Upper lobe of left lung (tissue), 6 donors: Measurements from ENCODE around the gene FBRSL1. TPM values are rescaled to one million over a fixed set of nuclear protein-coding genes. Genes with fewer than 3 reads are reported as not detected.

Experiments
- ATAC-seq, 2 donors: fragments of 200-7000 bp; cut with Tn5 transposase; one replicate each; pipeline ENCODE4 v1.9.1; 2022; ENCODE audit warnings: mild to moderate bottlenecking in 2 of 2, moderate library complexity in 2 of 2; ENCODE audit not compliant: low FRiP score in 2 of 2
- DNase-seq, 2 donors: peaks; one replicate each; pipeline ENCODE4 v3.0.0-alpha.2; 2019 to 2020
- H3K27ac ChIP-seq, 4 donors: fragments of 200-600 bp; sonication (generic); one replicate each; pipeline ENCODE4 v1.5.1; 2016 to 2019
- H3K27me3 ChIP-seq, 4 donors: fragments of 200-600 bp; sonication (generic); one replicate each; pipeline ENCODE4 v1.5.1; 2017 to 2019
- H3K36me3 ChIP-seq, 4 donors: fragments of 200-600 bp; sonication (generic); one replicate each; pipeline ENCODE4 v1.5.1; 2016 to 2019
- H3K4me1 ChIP-seq, 4 donors: fragments of 200-600 bp; sonication (generic); one replicate each; pipeline ENCODE4 v1.5.1; 2018 to 2019
- H3K4me3 ChIP-seq, 4 donors: fragments of 200-600 bp; sonication (generic); one replicate each; pipeline ENCODE4 v1.5.1; 2017 to 2019; ENCODE audit warnings: mild to moderate bottlenecking in 2 of 4, moderate library complexity in 1 of 4
- H3K9me3 ChIP-seq, 4 donors: fragments of 200-600 bp; sonication (generic); one replicate each; pipeline ENCODE4 v1.5.1; 2018 to 2019
- EP300 ChIP-seq, 4 donors: sonication (generic); formaldehyde crosslinking; IDR thresholded peaks; one replicate each; pipeline ENCODE4 v1.5.1; 2017; ENCODE audit warnings: antibody characterized with exemption in 4 of 4, control low read depth in 2 of 4
- POLR2A ChIP-seq, 4 donors: fragments of 450-650 bp; IDR thresholded peaks; one replicate each; pipeline ENCODE4 v1.5.1; 2016 to 2017; ENCODE audit warnings: antibody characterized with exemption in 4 of 4, mild to moderate bottlenecking in 2 of 4
- POLR2AphosphoS5 ChIP-seq, 2 donors: sonication (generic); formaldehyde crosslinking; IDR thresholded peaks; one replicate each; pipeline ENCODE4 v1.5.1; 2017; ENCODE audit warnings: antibody characterized with exemption in 2 of 2
- WGBS, 2 donors: methylation state at CpG; one replicate each; pipeline ENCODE4 v1.1.5; 2017 to 2018; 5-methylcytosine and 5-hydroxymethylcytosine counted together
- total RNA-seq, 6 donors: library from RNA; depleted of rRNA in 4 of 6; stranded (reverse); fragments of >200 nt in 4 of 6; gene quantifications; one replicate each; pipeline versions ENCODE4 v1.1.0 to v1.2.1, GENCODE V29; 2016 to 2021
- TF ChIP-seq, protein P1 (sequence below), 6 experiments: fragments of 450-650 bp in 4 of 6; fragments of 200-600 bp in 2 of 6; sonication (generic) in 2 of 6; IDR thresholded peaks; one replicate each; pipeline ENCODE4 v1.5.1; 2016 to 2019; ENCODE audit warnings: antibody characterized with exemption in 6 of 6
- donor health status: DM: no; HTN: no; CAD: no; lungs with moderate emphysema.
- donor health status: DM: no; HTN: yes; CAD: no; lungs with severe emphysema.

FBRSL1 gene
- total RNA-seq, 6 donors from 2014 or later = 16.0 to 53.0 (median 44.1) TPM

- ATAC-seq (peak; percentile 2 to 30), DNase-seq (peak; percentile 69 to 78)
- 55 to 76% methylated on average over 10 to 17 of the region's 27 CpGs for WGBS, 2 donors
- no peak overlapping the region for H3K4me3 ChIP-seq
- TF ChIP-seq, protein P1, sequence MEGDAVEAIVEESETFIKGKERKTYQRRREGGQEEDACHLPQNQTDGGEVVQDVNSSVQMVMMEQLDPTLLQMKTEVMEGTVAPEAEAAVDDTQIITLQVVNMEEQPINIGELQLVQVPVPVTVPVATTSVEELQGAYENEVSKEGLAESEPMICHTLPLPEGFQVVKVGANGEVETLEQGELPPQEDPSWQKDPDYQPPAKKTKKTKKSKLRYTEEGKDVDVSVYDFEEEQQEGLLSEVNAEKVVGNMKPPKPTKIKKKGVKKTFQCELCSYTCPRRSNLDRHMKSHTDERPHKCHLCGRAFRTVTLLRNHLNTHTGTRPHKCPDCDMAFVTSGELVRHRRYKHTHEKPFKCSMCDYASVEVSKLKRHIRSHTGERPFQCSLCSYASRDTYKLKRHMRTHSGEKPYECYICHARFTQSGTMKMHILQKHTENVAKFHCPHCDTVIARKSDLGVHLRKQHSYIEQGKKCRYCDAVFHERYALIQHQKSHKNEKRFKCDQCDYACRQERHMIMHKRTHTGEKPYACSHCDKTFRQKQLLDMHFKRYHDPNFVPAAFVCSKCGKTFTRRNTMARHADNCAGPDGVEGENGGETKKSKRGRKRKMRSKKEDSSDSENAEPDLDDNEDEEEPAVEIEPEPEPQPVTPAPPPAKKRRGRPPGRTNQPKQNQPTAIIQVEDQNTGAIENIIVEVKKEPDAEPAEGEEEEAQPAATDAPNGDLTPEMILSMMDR (IDR thresholded peaks at IDR 0.05) = peak in 1 of 6 experiments; percentile 12
- TF ChIP-seq POLR2A (IDR thresholded peaks at IDR 0.05) = no peak
- no peaks in the 10 kb centered on the region for H3K9me3 ChIP-seq
- peaks cover 0 to 23% (median 16%) of the 10 kb centered on the region in 4 donors for H3K36me3 ChIP-seq
- H3K4me1 ChIP-seq = peaks cover 55 to 73% (median 62%) of the 10 kb centered on the region in 4 donors
- no peaks in the 10 kb centered on the region for H3K27me3 ChIP-seq
- H3K27ac ChIP-seq = peak overlapping the region in 3 of 4 donors; percentile 29 to 73 (median 63)
Measured at GRCh38 chr12:132505105-132505851, 15.3 kb downstream of the FBRSL1 start.

DNA sequence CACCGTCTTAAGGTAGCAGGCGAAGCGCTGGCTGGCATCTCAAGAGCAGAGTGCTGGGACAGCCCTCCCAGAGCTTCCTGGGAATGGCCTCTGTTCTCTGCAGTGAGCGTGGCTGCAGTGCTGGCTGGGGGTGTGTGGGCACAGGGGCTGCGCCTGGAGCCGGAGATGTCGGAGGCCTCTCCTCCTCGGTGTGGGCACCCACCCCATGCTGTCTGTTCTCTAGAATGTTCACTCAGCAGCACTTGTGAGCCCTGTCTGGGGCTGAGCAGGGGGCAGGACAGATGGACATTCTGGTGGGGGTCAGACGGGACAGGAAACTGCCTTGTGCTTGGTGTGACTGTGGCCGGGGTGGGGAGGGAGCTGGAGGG, 15.9 kb downstream of the FBRSL1 start:
- H3K27ac ChIP-seq = peak overlapping the region; percentile 29 to 73 (median 46)
- peak in 1 of 2 donors; percentile 71 for DNase-seq
- H3K36me3 ChIP-seq = peaks cover 0 to 29% (median 19%) of the 10 kb centered on the region in 4 donors
- H3K4me3 ChIP-seq = no peak overlapping the region
- no peak for TF ChIP-seq POLR2A (IDR thresholded peaks at IDR 0.05)
- TF ChIP-seq, protein P1 (IDR thresholded peaks at IDR 0.05) = no peak
- TF ChIP-seq POLR2AphosphoS5 (IDR thresholded peaks at IDR 0.05) = no peak
- no peak for TF ChIP-seq EP300 (IDR thresholded peaks at IDR 0.05)
- WGBS, 2 donors = 28 to 63% methylated on average over 3 to 10 of the region's 10 CpGs
- no peaks in the 10 kb centered on the region for H3K9me3 ChIP-seq
- no peaks in the 10 kb centered on the region for H3K27me3 ChIP-seq
- no peak for ATAC-seq
- peaks cover 51 to 67% (median 58%) of the 10 kb centered on the region in 4 donors for H3K4me1 ChIP-seq

- Histone ChIP-seq H3K9me3 (no peaks in the 10 kb centered on the region), H3K27me3 (no peaks in the 10 kb centered on the region), H3K27ac (peak overlapping the region; percentile 30 to 73 (median 54)), H3K4me3 (peak overlapping the region in 2 of 4 donors; percentile 25 to 27), H3K36me3 (peaks cover 0 to 33% (median 20%) of the 10 kb centered on the region in 4 donors), H3K4me1 (peaks cover 46 to 60% (median 53%) of the 10 kb centered on the region in 4 donors)
- TF ChIP-seq POLR2AphosphoS5 (IDR thresholded peaks at IDR 0.05) = peak in 1 of 2 donors; percentile 22
- TF ChIP-seq, protein P1 (IDR thresholded peaks at IDR 0.05) = no peak
- peak; percentile 85 to 94 for DNase-seq
- WGBS, 2 donors = 22% methylated on average over 19 to 23 of the region's 32 CpGs
- peak; percentile 69 to 80 for ATAC-seq
Measured at GRCh38 chr12:132506328-132507160, 16.6 kb downstream of the FBRSL1 start.

DNA sequence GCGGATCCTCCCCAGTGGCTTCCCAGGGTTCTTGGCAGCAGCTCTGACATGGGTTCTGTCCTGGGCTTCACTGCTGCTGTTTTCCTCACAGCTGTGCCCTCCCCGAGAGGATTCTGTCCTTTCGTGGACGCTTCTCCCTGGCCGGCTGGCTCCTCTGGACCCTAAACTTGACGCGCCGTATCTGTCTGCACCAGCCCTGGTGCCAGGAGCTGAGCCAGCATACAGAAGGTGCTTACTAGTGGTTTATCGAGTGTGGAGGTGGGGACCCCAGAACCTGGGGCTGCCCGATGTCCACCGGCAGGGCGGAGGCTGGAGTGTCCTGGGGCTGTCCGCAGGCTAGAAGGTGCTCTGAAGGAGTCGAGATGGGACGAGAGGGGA, 17.2 kb downstream of the FBRSL1 start:
- no peaks in the 10 kb centered on the region for H3K9me3 ChIP-seq
- peak in 1 of 2 donors; percentile 59 for DNase-seq
- H3K4me1 ChIP-seq = peaks cover 44 to 54% (median 49%) of the 10 kb centered on the region in 4 donors
- H3K36me3 ChIP-seq = peaks cover 0 to 37% (median 21%) of the 10 kb centered on the region in 4 donors
- TF ChIP-seq EP300 (IDR thresholded peaks at IDR 0.05) = no peak
- TF ChIP-seq POLR2AphosphoS5 (IDR thresholded peaks at IDR 0.05) = no peak
- TF ChIP-seq, protein P1 (IDR thresholded peaks at IDR 0.05) = no peak
- TF ChIP-seq POLR2A (IDR thresholded peaks at IDR 0.05) = no peak
- no peak for ATAC-seq
- no peaks in the 10 kb centered on the region for H3K27me3 ChIP-seq
- H3K4me3 ChIP-seq = peak overlapping the region in 2 of 4 donors; percentile 25 to 27
- 56 to 69% methylated on average over 10 to 15 of the region's 15 CpGs for WGBS, 2 donors
- peak overlapping the region; percentile 16 to 73 (median 54) for H3K27ac ChIP-seq
